ENCODE results near the gene ZNF587B. TPM values are rescaled to one million over a fixed set of nuclear protein-coding genes. Genes with fewer than 3 reads are reported as not detected.
A peak's percentile ranks its signal among the peaks of the same experiment; 100 is the strongest.
"Not testable (repeated sequence)": the region's sequence is repeated elsewhere in the genome, so short reads cannot be mapped to it uniquely, and the experiment has no call there.

Gene ZNF587B
- total and polyA plus RNA-seq, 9 of the 15 experiments (the other 6 are each of a cell fraction or from before 2014, with no cell fraction given), result 7.4 to 37.5 (median 20.8) TPM

- TF ChIP-seq HDAC1 (IDR thresholded peaks at IDR 0.05) (peak in 1 of 2 experiments; percentile 24; a peak in 1 of 4 replicates), SMAD4 (CRISPR knock-in tag; conservative IDR thresholded peaks at IDR 0.05) (peak; percentile 58; the same call in 1 of the 2 replicates), ZNF592 (IDR thresholded peaks at IDR 0.05) (peak; percentile 88), TRIM24 (IDR thresholded peaks at IDR 0.05) (peak in 1 of 2 experiments; percentile 41; a peak in 1 of 4 replicates), CBFA2T3 (IDR thresholded peaks at IDR 0.05) (peak; percentile 62), ZBTB40 (IDR thresholded peaks at IDR 0.05) (peak; percentile 72), NCOR1 (IDR thresholded peaks at IDR 0.05) (peak; percentile 31; the same call in 1 of the 2 replicates), TAL1 (IDR thresholded peaks at IDR 0.05) (peak; percentile 28; the same call in 1 of the 2 replicates), CBFA2T2 (conservative IDR thresholded peaks at IDR 0.05) (0 out of 2 replicates have a peak, but pooled peaks have one; percentile 39), MAX (CRISPR knock-in tag; IDR thresholded peaks at IDR 0.05) (peak; percentile 71), CTBP1 (IDR thresholded peaks at IDR 0.05; ENCODE audit: borderline replicate concordance) (peak; percentile 63; the same call in 1 of the 2 replicates), CEBPG (CRISPR knock-in tag; IDR thresholded peaks at IDR 0.05) (peak; percentile 62)
- TF ChIP-seq ZBTB40 (CRISPR knock-in tag; IDR thresholded peaks at IDR 0.05); CEBPG (tag; conservative IDR thresholded peaks at IDR 0.05 in 1 of 2, IDR thresholded peaks at IDR 0.05 in 1 of 2): not testable (repeated sequence)
These were observed 19.4 kb upstream of the ZNF587B start (continued) for GRCh38 chr19:57810410-57811295.
